Measurements from ENCODE around the gene TNK1.

The TNK1 gene

GRCh38 chr17:7407082-7407481, 26.2 kb downstream of the TNK1 start:
- no peak overlapping the region for H3K4me3 ChIP-seq (ENCODE audit: low read length)

GRCh38 chr17:7407485-7408251, 26.8 kb downstream of the TNK1 start, which contains the start of gene NLGN2:
NLGN2 (plus strand) TSS chr17:7407845; CDS start chr17:7408256, 411 bp downstream.
- no peak within 1 kb of the TSS for H3K4me3 ChIP-seq (ENCODE audit: low read length)

More at GRCh38 chr17:7407082-7407481, 26.2 kb downstream of the TNK1 start:
- TF ChIP-seq ZNF274 (IDR thresholded peaks at IDR 0.05; ENCODE audit: low read depth, low read length), result no peak

GRCh38 chr17:7408252-7408727, 27.4 kb downstream of the TNK1 start:
- no peak for TF ChIP-seq ZNF274 (IDR thresholded peaks at IDR 0.05; ENCODE audit: low read depth, low read length)
- H3K4me3 ChIP-seq (ENCODE audit: low read length), result no peak overlapping the region

More at GRCh38 chr17:7407485-7408251, 26.8 kb downstream of the TNK1 start, which contains the start of gene NLGN2:
- no peak for TF ChIP-seq ZNF274 (IDR thresholded peaks at IDR 0.05; ENCODE audit: low read depth, low read length)

GRCh38 chr17:7408863-7409262, 28.0 kb downstream of the TNK1 start:
- no peak overlapping the region for H3K4me3 ChIP-seq (ENCODE audit: low read length)
- TF ChIP-seq ZNF274 (IDR thresholded peaks at IDR 0.05; ENCODE audit: low read depth, low read length), result no peak

- no peak for TF ChIP-seq ZNF274 (IDR thresholded peaks at IDR 0.05; ENCODE audit: low read depth, low read length)
- H3K4me3 ChIP-seq (ENCODE audit: low read length), result no peak overlapping the region
Measured at GRCh38 chr17:7409716-7410115, 28.8 kb downstream of the TNK1 start.

- no peak overlapping the region for H3K4me3 ChIP-seq (ENCODE audit: low read length)
- no peak for TF ChIP-seq ZNF274 (IDR thresholded peaks at IDR 0.05; ENCODE audit: low read depth, low read length)
Measured at GRCh38 chr17:7410634-7411426, 29.9 kb downstream of the TNK1 start.

GRCh38 chr17:7411427-7411750, 30.5 kb downstream of the TNK1 start:
- H3K4me3 ChIP-seq (ENCODE audit: low read length), result no peak overlapping the region
- no peak for TF ChIP-seq ZNF274 (IDR thresholded peaks at IDR 0.05; ENCODE audit: low read depth, low read length)

GRCh38 chr17:7413346-7413985, 32.6 kb downstream of the TNK1 start:
- no peak overlapping the region for H3K4me3 ChIP-seq (ENCODE audit: low read length)
- no peak for TF ChIP-seq ZNF274 (IDR thresholded peaks at IDR 0.05; ENCODE audit: low read depth, low read length)

- no peak for TF ChIP-seq ZNF274 (IDR thresholded peaks at IDR 0.05; ENCODE audit: low read depth, low read length)
- no peak overlapping the region for H3K4me3 ChIP-seq (ENCODE audit: low read length)
Measured at GRCh38 chr17:7414837-7415236, 33.9 kb downstream of the TNK1 start.

- TF ChIP-seq ZNF274 (IDR thresholded peaks at IDR 0.05; ENCODE audit: low read depth, low read length), result no peak
- H3K4me3 ChIP-seq (ENCODE audit: low read length), result no peak overlapping the region
Measured at GRCh38 chr17:7415784-7416183, 34.9 kb downstream of the TNK1 start.

GRCh38 chr17:7416323-7416722, 35.4 kb downstream of the TNK1 start:
- H3K4me3 ChIP-seq (ENCODE audit: low read length), result no peak overlapping the region
- no peak for TF ChIP-seq ZNF274 (IDR thresholded peaks at IDR 0.05; ENCODE audit: low read depth, low read length)

- H3K4me3 ChIP-seq (ENCODE audit: low read length), result no peak overlapping the region
- no peak for TF ChIP-seq ZNF274 (IDR thresholded peaks at IDR 0.05; ENCODE audit: low read depth, low read length)
Measured at GRCh38 chr17:7417056-7417655, 36.3 kb downstream of the TNK1 start.

GRCh38 chr17:7418472-7419152, 37.7 kb downstream of the TNK1 start:
- TF ChIP-seq ZNF274 (IDR thresholded peaks at IDR 0.05; ENCODE audit: low read depth, low read length), result no peak

More at GRCh38 chr17:7418472-7419152, 37.7 kb downstream of the TNK1 start:
- no peak overlapping the region for H3K4me3 ChIP-seq (ENCODE audit: low read length)
